ENCODE data around the gene SPHKAP.
"Not testable (repeated sequence)": the region's sequence is repeated elsewhere in the genome, so short reads cannot be mapped to it uniquely, and the experiment has no call there.

SPHKAP gene

GRCh38 chr2:228102949-228103348 is 78.5 kb downstream of the SPHKAP start:
- no peak for DNase-seq

GRCh38 chr2:228094377-228094921 is 87.0 kb downstream of the SPHKAP start:
- no peak for DNase-seq

- DNase-seq, result no peak
Observed at GRCh38 chr2:228092056-228092455, 89.4 kb downstream of the SPHKAP start.

- no peak for DNase-seq
Observed at GRCh38 chr2:228086561-228086960, 94.9 kb downstream of the SPHKAP start.

GRCh38 chr2:228084717-228085116 is 96.8 kb downstream of the SPHKAP start:
- no peak for DNase-seq

GRCh38 chr2:228083131-228083530 is 98.4 kb downstream of the SPHKAP start:
- no peak for DNase-seq

GRCh38 chr2:228082571-228082970 is 98.9 kb downstream of the SPHKAP start:
- no peak for DNase-seq

- DNase-seq, result no peak
Observed at GRCh38 chr2:228079194-228079593, 102.3 kb downstream of the SPHKAP start.

GRCh38 chr2:228076695-228077094 is 104.8 kb downstream of the SPHKAP start:
- DNase-seq, result not testable (repeated sequence)

GRCh38 chr2:228072669-228073068 is 108.8 kb downstream of the SPHKAP start:
- DNase-seq, result no peak

GRCh38 chr2:228067309-228067708 is 114.2 kb downstream of the SPHKAP start:
- no peak for DNase-seq

- no peak for DNase-seq
Observed at GRCh38 chr2:228066126-228066798, 115.2 kb downstream of the SPHKAP start.

- no peak for DNase-seq
Observed at GRCh38 chr2:228065686-228066085, 115.8 kb downstream of the SPHKAP start.

- no peak for DNase-seq
Observed at GRCh38 chr2:228064796-228065315, 116.6 kb downstream of the SPHKAP start.

- no peak for DNase-seq
Observed at GRCh38 chr2:228064024-228064423, 117.5 kb downstream of the SPHKAP start.

- DNase-seq, result no peak
Observed at GRCh38 chr2:228063558-228063957, 117.9 kb downstream of the SPHKAP start.

- no peak for DNase-seq
Observed at GRCh38 chr2:228059735-228060134, 121.8 kb downstream of the SPHKAP start.

GRCh38 chr2:228056293-228057097 is 125.0 kb downstream of the SPHKAP start:
- no peak for DNase-seq

- DNase-seq, result no peak
Observed at GRCh38 chr2:228048838-228049490, 132.5 kb downstream of the SPHKAP start.

- no peak for DNase-seq
Observed at GRCh38 chr2:228040995-228041394, 140.5 kb downstream of the SPHKAP start.

GRCh38 chr2:228039752-228040534 is 141.5 kb downstream of the SPHKAP start:
- DNase-seq, result no peak

GRCh38 chr2:228038967-228039366 is 142.5 kb downstream of the SPHKAP start:
- DNase-seq, result no peak
